Neural cell (in vitro differentiated cells): ENCODE measurements around the gene TMEM250. TPM values are rescaled to one million over a fixed set of nuclear protein-coding genes. Genes with fewer than 3 reads are reported as not detected.

Source experiments
- H2AFZ ChIP-seq: fragments of 200-600, 300-800 bp; sonication (generic), shearing (Covaris generic); 2 replicates; pipeline ENCODE4 v1.6.0; 2014; ENCODE audit warnings: low read depth, mild to moderate bottlenecking, antibody characterized with exemption, low read length, moderate library complexity
- H3F3A ChIP-seq: fragments of 200-600 bp; shearing (Covaris generic); 2 replicates; pipeline ENCODE4 v1.6.1; 2016; ENCODE audit warnings: mild to moderate bottlenecking, moderate library complexity, mixed read lengths, antibody characterized with exemption, low read length; ENCODE audit not compliant: insufficient read depth, poor library complexity, severe bottlenecking
- H3K27ac ChIP-seq: fragments of 200-600, 300-800 bp; sonication (generic), shearing (Covaris generic); 2 replicates; pipeline ENCODE4 v1.5.1; 2014; ENCODE audit warnings: mild to moderate bottlenecking, low read length, moderate library complexity
- H3K27me3 ChIP-seq: fragments of 300-800, 200-600 bp; sonication (generic), shearing (Covaris generic); 2 replicates; pipeline ENCODE4 v1.6.0; 2014; ENCODE audit warnings: mild to moderate bottlenecking, low read depth, low read length, moderate library complexity; ENCODE audit not compliant: insufficient read depth
- H3K36me3 ChIP-seq: fragments of 300-800, 200-600 bp; sonication (generic), shearing (Covaris generic); 2 replicates; pipeline ENCODE4 v1.5.1; 2014; ENCODE audit warnings: mild to moderate bottlenecking, antibody characterized with exemption, low read length, moderate library complexity; ENCODE audit not compliant: insufficient read depth
- H3K4me2 ChIP-seq: fragments of 300-800, 200-600 bp; sonication (generic), shearing (Covaris generic); 2 replicates; pipeline ENCODE4 v1.6.0; 2014; ENCODE audit warnings: mild to moderate bottlenecking, low read length
- H3K4me3 ChIP-seq: fragments of 300-800, 200-600 bp; sonication (generic), shearing (Covaris generic); 2 replicates; pipeline ENCODE4 v1.5.1; 2014; ENCODE audit warnings: mild to moderate bottlenecking, low read length, moderate library complexity
- H3K79me2 ChIP-seq: fragments of 200-600 bp; shearing (Covaris generic); replicated peaks from 2 replicates; pipeline ENCODE4 v1.6.0; 2014; ENCODE audit warnings: mild to moderate bottlenecking, low read length, moderate library complexity; ENCODE audit not compliant: insufficient read depth
- H3K9ac ChIP-seq: fragments of 300-800, 200-600 bp; sonication (generic), shearing (Covaris generic); 2 replicates; pipeline ENCODE4 v1.6.1; 2016; ENCODE audit warnings: mild to moderate bottlenecking, low read length, mixed read lengths
- H3K9me2 ChIP-seq: fragments of 200-600 bp; shearing (Covaris generic); 2 replicates; pipeline ENCODE4 v1.6.1; 2016; ENCODE audit warnings: mild to moderate bottlenecking, low read length, mixed read lengths; ENCODE audit not compliant: insufficient read depth
- H3K9me3 ChIP-seq: fragments of 200-600, 300-800 bp; sonication (generic), shearing (Covaris generic); 2 replicates; pipeline ENCODE4 v1.6.1; 2016; ENCODE audit warnings: mild to moderate bottlenecking, mixed run types, low read length, moderate library complexity, mixed read lengths
- H4K20me1 ChIP-seq: fragments of 200-600 bp; shearing (Covaris generic); 2 replicates; pipeline ENCODE4 v1.6.1; 2016; ENCODE audit warnings: mild to moderate bottlenecking, mixed run types; ENCODE audit not compliant: insufficient read depth
- EP300 ChIP-seq: fragments of 450-650 bp; conservative IDR thresholded peaks from 2 replicates; pipeline ENCODE4 v1.6.1; 2014; ENCODE audit warnings: antibody characterized with exemption, mild to moderate bottlenecking, moderate library complexity; ENCODE audit not compliant: poor library complexity, severe bottlenecking
- EZH2 ChIP-seq: fragments of 200-600, 300-800 bp; shearing (Covaris generic), sonication (generic); IDR thresholded peaks from 2 replicates; pipeline ENCODE4 v1.6.1; 2014; ENCODE audit warnings: antibody characterized with exemption, low read length, borderline replicate concordance, mild to moderate bottlenecking; ENCODE audit not compliant: insufficient read depth, poor library complexity, severe bottlenecking
- MXI1 ChIP-seq: fragments of 450-650 bp; conservative IDR thresholded peaks from 2 replicates; pipeline ENCODE4 v1.6.1; 2014; ENCODE audit warnings: antibody characterized with exemption, mild to moderate bottlenecking; ENCODE audit not compliant: poor library complexity, severe bottlenecking
- POLR2AphosphoS5 ChIP-seq: IDR thresholded peaks from 2 replicates; pipeline ENCODE4 v1.6.1; 2012
- RAD21 ChIP-seq: fragments of 450-650 bp; conservative IDR thresholded peaks from 2 replicates; pipeline ENCODE4 v1.6.1; 2014; ENCODE audit warnings: antibody characterized with exemption, mild to moderate bottlenecking, moderate library complexity
- SMC3 ChIP-seq: fragments of 450-650 bp; conservative IDR thresholded peaks from 2 replicates; pipeline ENCODE4 v1.6.1; 2014; ENCODE audit warnings: antibody characterized with exemption, mild to moderate bottlenecking, moderate library complexity; ENCODE audit not compliant: poor library complexity
- TAF1 ChIP-seq: IDR thresholded peaks from 2 replicates; pipeline ENCODE4 v1.6.1; 2012; ENCODE audit warnings: low read depth
- polyA plus RNA-seq: library from polyadenylated mRNA; depleted of rRNA; stranded (reverse); fragments of >200 nt; gene quantifications from 2 replicates; pipeline ENCODE4 v1.2.3, GENCODE V29; 2014
- TF ChIP-seq, protein P1 (sequence below): fragments of 450-650 bp; IDR thresholded peaks from 2 replicates; pipeline ENCODE4 v1.5.1; 2014; ENCODE audit warnings: antibody characterized with exemption, mild to moderate bottlenecking, moderate library complexity; ENCODE audit not compliant: poor library complexity, severe bottlenecking
- TF ChIP-seq, protein P2 (sequence below): IDR thresholded peaks from 2 replicates; pipeline ENCODE4 v1.6.1; 2012; ENCODE audit warnings: borderline replicate concordance

TMEM250 gene
- polyA plus RNA-seq, 1 donor from 2014 or later, result 15.0 TPM

DNA sequence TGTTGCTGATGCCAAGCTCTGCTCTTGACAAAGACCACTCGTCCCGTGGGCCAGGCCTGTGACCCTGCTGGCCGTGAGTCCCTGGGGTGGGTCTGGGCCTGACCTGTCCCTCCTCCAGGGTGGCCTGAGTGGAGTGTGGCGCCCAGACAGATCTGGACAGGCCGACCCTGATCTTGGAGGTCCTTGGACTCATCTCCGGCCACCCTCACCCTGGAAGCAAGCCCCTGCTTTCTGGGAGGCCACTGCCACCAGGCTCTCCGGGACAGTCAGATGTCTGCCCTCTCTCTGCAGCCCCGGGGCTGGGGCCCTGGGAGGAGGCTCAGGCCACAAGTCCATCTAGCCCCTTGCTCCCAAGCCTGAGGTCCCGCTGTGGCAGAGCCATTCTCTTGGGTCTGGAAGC is 31.2 kb upstream of the TMEM250 start:
- no peak overlapping the region for H3K4me2 ChIP-seq
- H2AFZ ChIP-seq, result no peak overlapping the region
- no peaks in the 10 kb centered on the region for H3F3A ChIP-seq
- no peak overlapping the region for H3K4me3 ChIP-seq
- H3K9me3 ChIP-seq, result no peaks in the 10 kb centered on the region
- TF ChIP-seq, protein P1, sequence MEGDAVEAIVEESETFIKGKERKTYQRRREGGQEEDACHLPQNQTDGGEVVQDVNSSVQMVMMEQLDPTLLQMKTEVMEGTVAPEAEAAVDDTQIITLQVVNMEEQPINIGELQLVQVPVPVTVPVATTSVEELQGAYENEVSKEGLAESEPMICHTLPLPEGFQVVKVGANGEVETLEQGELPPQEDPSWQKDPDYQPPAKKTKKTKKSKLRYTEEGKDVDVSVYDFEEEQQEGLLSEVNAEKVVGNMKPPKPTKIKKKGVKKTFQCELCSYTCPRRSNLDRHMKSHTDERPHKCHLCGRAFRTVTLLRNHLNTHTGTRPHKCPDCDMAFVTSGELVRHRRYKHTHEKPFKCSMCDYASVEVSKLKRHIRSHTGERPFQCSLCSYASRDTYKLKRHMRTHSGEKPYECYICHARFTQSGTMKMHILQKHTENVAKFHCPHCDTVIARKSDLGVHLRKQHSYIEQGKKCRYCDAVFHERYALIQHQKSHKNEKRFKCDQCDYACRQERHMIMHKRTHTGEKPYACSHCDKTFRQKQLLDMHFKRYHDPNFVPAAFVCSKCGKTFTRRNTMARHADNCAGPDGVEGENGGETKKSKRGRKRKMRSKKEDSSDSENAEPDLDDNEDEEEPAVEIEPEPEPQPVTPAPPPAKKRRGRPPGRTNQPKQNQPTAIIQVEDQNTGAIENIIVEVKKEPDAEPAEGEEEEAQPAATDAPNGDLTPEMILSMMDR, result no peak
- TF ChIP-seq POLR2AphosphoS5, result no peak
- no peak for TF ChIP-seq TAF1
- TF ChIP-seq SMC3, result no peak
- TF ChIP-seq RAD21, result no peak
- no peak for TF ChIP-seq EP300
- no peak for TF ChIP-seq MXI1
- TF ChIP-seq, protein P2, sequence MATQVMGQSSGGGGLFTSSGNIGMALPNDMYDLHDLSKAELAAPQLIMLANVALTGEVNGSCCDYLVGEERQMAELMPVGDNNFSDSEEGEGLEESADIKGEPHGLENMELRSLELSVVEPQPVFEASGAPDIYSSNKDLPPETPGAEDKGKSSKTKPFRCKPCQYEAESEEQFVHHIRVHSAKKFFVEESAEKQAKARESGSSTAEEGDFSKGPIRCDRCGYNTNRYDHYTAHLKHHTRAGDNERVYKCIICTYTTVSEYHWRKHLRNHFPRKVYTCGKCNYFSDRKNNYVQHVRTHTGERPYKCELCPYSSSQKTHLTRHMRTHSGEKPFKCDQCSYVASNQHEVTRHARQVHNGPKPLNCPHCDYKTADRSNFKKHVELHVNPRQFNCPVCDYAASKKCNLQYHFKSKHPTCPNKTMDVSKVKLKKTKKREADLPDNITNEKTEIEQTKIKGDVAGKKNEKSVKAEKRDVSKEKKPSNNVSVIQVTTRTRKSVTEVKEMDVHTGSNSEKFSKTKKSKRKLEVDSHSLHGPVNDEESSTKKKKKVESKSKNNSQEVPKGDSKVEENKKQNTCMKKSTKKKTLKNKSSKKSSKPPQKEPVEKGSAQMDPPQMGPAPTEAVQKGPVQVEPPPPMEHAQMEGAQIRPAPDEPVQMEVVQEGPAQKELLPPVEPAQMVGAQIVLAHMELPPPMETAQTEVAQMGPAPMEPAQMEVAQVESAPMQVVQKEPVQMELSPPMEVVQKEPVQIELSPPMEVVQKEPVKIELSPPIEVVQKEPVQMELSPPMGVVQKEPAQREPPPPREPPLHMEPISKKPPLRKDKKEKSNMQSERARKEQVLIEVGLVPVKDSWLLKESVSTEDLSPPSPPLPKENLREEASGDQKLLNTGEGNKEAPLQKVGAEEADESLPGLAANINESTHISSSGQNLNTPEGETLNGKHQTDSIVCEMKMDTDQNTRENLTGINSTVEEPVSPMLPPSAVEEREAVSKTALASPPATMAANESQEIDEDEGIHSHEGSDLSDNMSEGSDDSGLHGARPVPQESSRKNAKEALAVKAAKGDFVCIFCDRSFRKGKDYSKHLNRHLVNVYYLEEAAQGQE, result no peak
- TF ChIP-seq EZH2, result no peak
- H3K27me3 ChIP-seq, result no peaks in the 10 kb centered on the region
- no peak overlapping the region for H3K27ac ChIP-seq
- no peak overlapping the region for H3K9ac ChIP-seq
- H3K79me2 ChIP-seq, result no peaks in the 10 kb centered on the region
- H3K36me3 ChIP-seq, result no peaks in the 10 kb centered on the region
- H4K20me1 ChIP-seq, result no peaks in the 10 kb centered on the region
- H3K9me2 ChIP-seq, result no peaks in the 10 kb centered on the region

DNA sequence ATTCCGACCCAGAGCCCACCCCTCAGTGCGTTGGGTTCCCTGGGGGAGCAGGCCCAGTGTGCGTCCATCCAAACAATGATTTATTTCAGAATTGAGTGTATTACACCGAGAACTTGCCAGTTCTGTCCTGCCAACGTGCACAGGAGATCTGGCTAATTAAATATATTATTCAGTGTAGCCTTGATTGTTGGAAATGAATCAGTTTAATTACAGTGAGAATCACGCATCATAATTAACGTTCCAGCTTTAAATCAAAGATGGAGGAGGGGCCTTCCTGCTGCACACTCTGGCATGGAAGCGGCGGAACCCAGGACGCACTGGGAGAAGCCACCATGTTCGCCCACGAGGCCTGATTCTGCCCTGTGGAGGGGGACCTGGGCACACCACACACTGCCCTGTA is 30.7 kb upstream of the TMEM250 start:
- Histone ChIP-seq H3K36me3 (no peaks in the 10 kb centered on the region), H3K9me2 (no peaks in the 10 kb centered on the region), H3K4me3 (no peak overlapping the region), H3F3A (no peaks in the 10 kb centered on the region), H3K79me2 (no peaks in the 10 kb centered on the region), H3K9me3 (no peaks in the 10 kb centered on the region), H3K27ac (no peak overlapping the region), H3K9ac (no peak overlapping the region), H4K20me1 (no peaks in the 10 kb centered on the region), H3K4me2 (no peak overlapping the region), H3K27me3 (no peaks in the 10 kb centered on the region), H2AFZ (no peak overlapping the region)
- TF ChIP-seq POLR2AphosphoS5 (no peak), RAD21 (no peak), SMC3 (no peak), TAF1 (no peak)
- TF ChIP-seq, protein P2, result no peak
